Fibroblast of villous mesenchyme (primary cell): Measurements from ENCODE around the gene EPB41L4B. TPM values are rescaled to one million over a fixed set of nuclear protein-coding genes. Genes with fewer than 3 reads are reported as not detected.

Experiments
- DNase-seq: peaks from one replicate; pipeline ENCODE4 v3.0.0-alpha.2; 2010; ENCODE audit warnings: low read depth
- H3K4me3 ChIP-seq: 2 replicates; pipeline ENCODE4 v1.5.1; 2011; ENCODE audit warnings: low read depth, mild to moderate bottlenecking, low read length
- CTCF ChIP-seq: IDR thresholded peaks from 2 replicates; pipeline ENCODE4 v1.5.1; 2012; ENCODE audit warnings: low read depth, mild to moderate bottlenecking, low read length; ENCODE audit not compliant: insufficient read depth
- total RNA-seq: library from RNA; depleted of rRNA; stranded (reverse); fragments of >200 nt; gene quantifications from 2 replicates; pipeline ENCODE4 v1.2.3, GENCODE V29; 2012

EPB41L4B gene
- total RNA-seq, 1 donor, result under 0.01 TPM

- no peak for TF ChIP-seq CTCF
- no peak for DNase-seq
- no peak overlapping the region for H3K4me3 ChIP-seq
Measured at GRCh38 chr9:109206670-109207069, 114.2 kb downstream of the EPB41L4B start.

GRCh38 chr9:109205526-109205925, 115.3 kb downstream of the EPB41L4B start:
- H3K4me3 ChIP-seq, result no peak overlapping the region
- no peak for DNase-seq
- TF ChIP-seq CTCF, result no peak

GRCh38 chr9:109203761-109204360, 117.0 kb downstream of the EPB41L4B start:
- TF ChIP-seq CTCF, result no peak
- no peak overlapping the region for H3K4me3 ChIP-seq
- DNase-seq, result no peak

GRCh38 chr9:109199676-109200075, 121.2 kb downstream of the EPB41L4B start:
- TF ChIP-seq CTCF, result no peak
- H3K4me3 ChIP-seq, result no peak overlapping the region
- no peak for DNase-seq

GRCh38 chr9:109198736-109199382, 122.0 kb downstream of the EPB41L4B start:
- peak; percentile 29 for TF ChIP-seq CTCF
- H3K4me3 ChIP-seq, result no peak overlapping the region
- no peak for DNase-seq

GRCh38 chr9:109193974-109194556, 126.8 kb downstream of the EPB41L4B start:
- no peak for TF ChIP-seq CTCF
- H3K4me3 ChIP-seq, result no peak overlapping the region
- peak; percentile 28 for DNase-seq
